GM23248 (cell line): ENCODE results near the gene TBC1D14. TPM values are rescaled to one million over a fixed set of nuclear protein-coding genes. Genes with fewer than 3 reads are reported as not detected.

Source experiments
- DNase-seq: peaks from one replicate; pipeline ENCODE4 v3.0.0-alpha.2; 2015
- H2AFZ ChIP-seq: fragments of 200-600 bp; sonication (generic); 2 replicates; pipeline ENCODE4 v1.6.1; 2016; ENCODE audit warnings: antibody characterized with exemption
- H3F3A ChIP-seq: fragments of 200-600 bp; sonication (generic); 2 replicates; pipeline ENCODE4 v1.6.1; 2016; ENCODE audit warnings: mild to moderate bottlenecking, antibody characterized with exemption, mixed run types; ENCODE audit not compliant: insufficient read depth
- H3K27ac ChIP-seq: fragments of 200-600 bp; sonication (generic); 2 replicates; pipeline ENCODE4 v1.5.1; 2016; ENCODE audit warnings: mild to moderate bottlenecking
- H3K27me3 ChIP-seq: fragments of 200-600 bp; sonication (generic); replicated peaks from 2 replicates; pipeline ENCODE4 v1.6.1; 2016; ENCODE audit warnings: mild to moderate bottlenecking; ENCODE audit not compliant: insufficient read depth
- H3K36me3 ChIP-seq: fragments of 200-600 bp; sonication (generic); 2 replicates; pipeline ENCODE4 v1.6.1; 2016; ENCODE audit warnings: low read depth, mild to moderate bottlenecking
- H3K4me1 ChIP-seq: fragments of 200-600 bp; sonication (generic); 2 replicates; pipeline ENCODE4 v1.6.1; 2016; ENCODE audit warnings: mild to moderate bottlenecking; ENCODE audit not compliant: insufficient read depth
- H3K4me2 ChIP-seq: fragments of 200-600 bp; sonication (generic); one replicate; pipeline ENCODE4 v1.6.1; 2016; ENCODE audit warnings: mild to moderate bottlenecking; ENCODE audit not compliant: unreplicated experiment
- H3K4me3 ChIP-seq: fragments of 200-600 bp; sonication (generic); 2 replicates; pipeline ENCODE4 v1.5.1; 2016; ENCODE audit warnings: mild to moderate bottlenecking
- H3K79me2 ChIP-seq: fragments of 200-600 bp; sonication (generic); 2 replicates; pipeline ENCODE4 v1.6.1; 2016; ENCODE audit warnings: mild to moderate bottlenecking; ENCODE audit not compliant: insufficient read depth
- H3K9ac ChIP-seq: fragments of 200-600 bp; sonication (generic); 2 replicates; pipeline ENCODE4 v1.6.1; 2016; ENCODE audit warnings: mild to moderate bottlenecking
- H3K9me2 ChIP-seq: fragments of 200-600 bp; sonication (generic); 2 replicates; pipeline ENCODE4 v1.6.1; 2016; ENCODE audit warnings: mixed run types, mild to moderate bottlenecking, moderate library complexity; ENCODE audit not compliant: insufficient read depth
- H3K9me3 ChIP-seq: fragments of 200-600 bp; sonication (generic); one replicate; pipeline ENCODE4 v1.6.1; 2017; ENCODE audit warnings: low read depth
- H4K20me1 ChIP-seq: fragments of 200-600 bp; sonication (generic); 2 replicates; pipeline ENCODE4 v1.6.0; 2016; ENCODE audit not compliant: insufficient read depth
- EZH2 ChIP-seq: fragments of 200-600 bp; sonication (generic); IDR thresholded peaks from 2 replicates; pipeline ENCODE4 v1.6.1; 2018; ENCODE audit warnings: antibody characterized with exemption, mild to moderate bottlenecking; ENCODE audit not compliant: insufficient read depth, poor library complexity, severe bottlenecking
- EZH2phosphoT487 ChIP-seq: fragments of 200-600 bp; sonication (generic); IDR thresholded peaks from 2 replicates; pipeline ENCODE4 v1.6.1; 2018; ENCODE audit warnings: antibody characterized with exemption, moderate library complexity, mild to moderate bottlenecking, low read depth; ENCODE audit not compliant: insufficient read depth
- WGBS, 2 experiments: methylation state at CpG; one replicate each; pipeline ENCODE4 v1.1.6; 2015 to 2017; ENCODE audit warnings: low lambda C conversion rate in 2 of 2, low coverage in 1 of 2; ENCODE audit errors: missing lambda C conversion rate in 2 of 2; 5-methylcytosine and 5-hydroxymethylcytosine counted together
- in situ Hi-C: fragments of 300-500 bp; cut with MboI; formaldehyde crosslinking; loops from 2 replicates; pipeline ENCODE4 v1.15.0; 2020
- polyA plus RNA-seq: library from polyadenylated mRNA; unstranded; fragments of >200 nt; fragmentation: Nextera tagmentation; extraction: Ambion mirVana; gene quantifications from 2 replicates; pipeline ENCODE4 v1.2.1, GENCODE V29; 2016
- total RNA-seq: library from RNA; depleted of rRNA; stranded (reverse); fragments of >200 nt; shearing (Covaris generic); gene quantifications from 2 replicates; pipeline ENCODE4 v1.2.3, GENCODE V29; 2014

The TBC1D14 gene
- total and polyA plus RNA-seq, 2 experiments from 2014 or later: 20.4 to 39.1 TPM

DNA sequence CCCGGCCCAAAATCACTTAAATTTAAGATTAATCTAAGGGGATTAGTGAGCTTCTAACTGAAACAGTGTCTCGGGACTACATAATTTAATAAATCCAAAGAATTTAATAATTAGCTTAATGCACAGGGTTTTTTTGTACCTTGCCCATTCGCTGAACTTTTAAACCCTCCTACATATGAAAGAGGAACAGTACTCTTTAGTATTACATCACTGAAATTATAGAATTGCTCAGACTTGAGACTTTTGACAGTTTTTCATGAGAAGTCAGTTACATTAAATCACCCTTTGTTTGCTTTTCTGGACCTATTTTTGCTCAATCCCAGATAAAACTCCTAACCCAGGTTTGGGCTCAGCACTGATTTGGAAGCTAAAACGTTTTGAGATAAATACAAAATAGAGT is 131.1 kb downstream of the TBC1D14 start:
- DNase-seq: no peak
- Histone ChIP-seq H3K36me3 (no peaks in the 10 kb centered on the region), H4K20me1 (no peaks in the 10 kb centered on the region), H3K79me2 (peaks cover 39% of the 10 kb centered on the region), H2AFZ (no peak overlapping the region), H3F3A (peaks cover 25% of the 10 kb centered on the region), H3K9me2 (no peaks in the 10 kb centered on the region), H3K27me3 (no peaks in the 10 kb centered on the region), H3K4me1 (peaks cover 31% of the 10 kb centered on the region), H3K4me3 (no peak overlapping the region), H3K9me3 (no peaks in the 10 kb centered on the region), H3K4me2 (no peak overlapping the region), H3K27ac (no peak overlapping the region), H3K9ac (no peak overlapping the region)
- in situ Hi-C loops: no loop called here
- TF ChIP-seq EZH2 (no peak), EZH2phosphoT487 (no peak)
- 80 to 81% methylated on average over 4 of the region's 4 CpGs for WGBS, 2 experiments

DNA sequence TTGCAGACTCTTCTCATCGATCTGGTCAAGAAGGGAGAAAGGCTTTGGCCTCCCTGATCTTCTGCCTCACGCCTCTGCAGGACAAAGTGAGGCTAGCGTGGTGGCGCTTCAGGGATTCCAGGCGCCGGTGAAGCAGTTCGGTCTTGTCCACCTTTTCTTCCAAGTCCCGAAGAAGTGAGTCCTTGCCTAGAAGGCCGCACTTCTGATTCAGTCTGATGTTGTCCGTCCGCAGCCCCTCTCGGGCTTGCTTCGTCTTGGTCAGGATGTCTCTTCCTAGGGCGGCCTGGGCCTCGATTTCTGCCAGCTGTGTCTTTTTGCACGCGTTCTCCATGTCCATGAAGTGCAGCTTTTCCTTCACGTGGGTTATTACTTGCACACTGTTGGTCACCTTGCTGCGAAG is 131.6 kb downstream of the TBC1D14 start:
- H3K4me1 ChIP-seq: peaks cover 31% of the 10 kb centered on the region
- no peaks in the 10 kb centered on the region for H3K36me3 ChIP-seq
- H3F3A ChIP-seq: peaks cover 29% of the 10 kb centered on the region
- 0 out of 2 replicates have a peak overlapping the region, but pooled peaks have one; percentile 84 for H3K9ac ChIP-seq
- TF ChIP-seq EZH2 (no peak), EZH2phosphoT487 (no peak)
- no peak overlapping the region for H3K27ac ChIP-seq
- peaks cover 2% of the 10 kb centered on the region; the same call in 1 of the 2 replicates for H4K20me1 ChIP-seq
- in situ Hi-C loops: no loop called here
- no peak overlapping the region for H2AFZ ChIP-seq
- H3K4me2 ChIP-seq: no peak overlapping the region
- no peaks in the 10 kb centered on the region for H3K27me3 ChIP-seq
- 96 to 98% methylated on average over 19 of the region's 19 CpGs for WGBS, 2 experiments
- DNase-seq: no peak
- H3K4me3 ChIP-seq: no peak overlapping the region
- H3K9me3 ChIP-seq: no peaks in the 10 kb centered on the region
- H3K79me2 ChIP-seq: peaks cover 42% of the 10 kb centered on the region
- H3K9me2 ChIP-seq: no peaks in the 10 kb centered on the region

DNA sequence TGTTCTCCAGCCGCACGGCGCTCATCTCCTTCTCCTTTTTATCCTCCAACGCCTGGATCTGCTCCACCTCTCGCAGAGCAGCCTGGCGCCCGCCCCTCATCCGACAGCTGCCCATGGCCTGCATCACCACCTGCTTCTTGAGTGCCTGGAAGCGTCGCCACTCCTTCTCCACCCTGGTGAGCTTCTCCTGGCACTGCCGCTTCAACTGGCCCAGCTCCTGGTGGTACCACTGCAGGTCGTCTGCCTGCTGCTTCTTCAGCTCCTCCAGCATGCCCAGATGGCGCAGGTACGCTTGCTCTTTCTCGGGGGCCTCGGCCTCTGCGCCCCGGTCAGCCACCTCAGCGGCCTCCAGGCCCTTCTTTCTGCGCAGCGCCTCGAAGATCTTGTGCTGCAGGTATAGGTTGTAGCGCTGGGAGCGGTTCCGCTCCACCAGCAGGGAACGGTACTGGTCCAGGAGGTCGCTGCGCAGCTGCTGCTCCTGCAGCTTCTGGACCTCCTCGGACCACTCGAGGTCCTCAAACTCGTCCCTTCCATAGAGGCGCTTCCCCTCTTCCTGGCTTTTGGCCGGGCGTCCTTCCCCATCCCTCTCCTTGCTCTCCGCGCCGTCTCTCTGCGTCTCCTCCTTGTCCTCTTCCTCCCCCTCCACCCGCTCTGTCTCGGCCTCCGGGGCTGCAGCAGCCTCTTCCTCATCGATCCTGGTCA is 132.3 kb downstream of the TBC1D14 start:
- Histone ChIP-seq H3K79me2 (peaks cover 49% of the 10 kb centered on the region), H3K9me2 (no peaks in the 10 kb centered on the region), H3K36me3 (no peaks in the 10 kb centered on the region), H3K27me3 (no peaks in the 10 kb centered on the region), H4K20me1 (peaks cover 7% of the 10 kb centered on the region; the same call in 1 of the 2 replicates), H3K27ac (peak overlapping the region; percentile 88), H3K9me3 (no peaks in the 10 kb centered on the region), H3K4me2 (peak overlapping the region; percentile 83), H3K4me3 (peak overlapping the region; percentile 84), H3K4me1 (peaks cover 31% of the 10 kb centered on the region), H2AFZ (peak overlapping the region; percentile 85), H3F3A (peaks cover 36% of the 10 kb centered on the region), H3K9ac (peak overlapping the region; percentile 84)
- 29 to 39% methylated on average over 35 to 42 of the region's 42 CpGs for WGBS, 2 experiments
- TF ChIP-seq EZH2phosphoT487 (no peak), EZH2 (no peak)
- no peak for DNase-seq
- in situ Hi-C loops: no loop called here

GRCh38 chr4:7042503-7043283 is 133.1 kb downstream of the TBC1D14 start:
- Histone ChIP-seq H3K9ac (peak overlapping the region; percentile 84), H3K9me3 (no peaks in the 10 kb centered on the region), H3F3A (peaks cover 38% of the 10 kb centered on the region), H3K4me2 (peak overlapping the region; percentile 83), H3K9me2 (no peaks in the 10 kb centered on the region), H3K79me2 (peaks cover 57% of the 10 kb centered on the region), H3K27me3 (no peaks in the 10 kb centered on the region), H2AFZ (peak overlapping the region; percentile 85), H3K4me1 (peaks cover 32% of the 10 kb centered on the region), H4K20me1 (peaks cover 7% of the 10 kb centered on the region; the same call in 1 of the 2 replicates), H3K36me3 (no peaks in the 10 kb centered on the region), H3K4me3 (peak overlapping the region; percentile 84), H3K27ac (peak overlapping the region; percentile 88)
- peak; percentile 100 for DNase-seq
- TF ChIP-seq EZH2 (no peak), EZH2phosphoT487 (no peak)
- WGBS, 2 experiments: 1 to 2% methylated on average over 69 to 70 of the region's 90 CpGs
- in situ Hi-C loops: no loop called here
